ENCODE results near the gene RASSF10. TPM values are rescaled to one million over a fixed set of nuclear protein-coding genes. Genes with fewer than 3 reads are reported as not detected.

Gene RASSF10
- total RNA-seq, 1 experiment from 2014 or later: 2.4 TPM

DNA sequence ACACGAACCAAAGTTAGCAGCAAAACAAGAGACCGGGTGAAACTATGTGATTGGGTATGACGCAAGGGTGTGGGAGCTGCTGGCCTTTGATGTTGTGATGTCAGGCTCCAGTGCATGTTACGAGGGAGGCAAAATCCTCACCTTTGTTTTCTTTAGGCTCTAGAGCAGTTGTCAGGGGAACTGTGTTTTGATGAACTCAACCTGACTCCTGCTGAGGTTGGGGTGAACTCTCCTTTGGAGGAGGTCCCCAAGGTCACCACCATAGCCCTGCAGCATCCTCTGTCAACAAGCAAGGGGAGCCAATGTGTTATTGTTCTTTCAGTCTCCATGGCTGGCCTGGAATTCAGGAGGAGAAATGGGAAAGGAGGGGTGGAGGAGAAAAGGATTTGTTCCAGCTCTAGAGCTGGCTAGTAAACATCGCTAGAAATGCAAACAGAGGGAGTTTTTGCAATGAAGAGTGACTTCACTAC is 33.8 kb downstream of the RASSF10 start:
- Mint-ChIP-seq H3K4me3 (no peak overlapping the region), H3K36me3 (ENCODE audit: insufficient read depth in 1 of 3, low read depth in 3 of 3) (no peaks in the 10 kb centered on the region), H3K9me3 (no peaks in the 10 kb centered on the region), H3K27me3 (ENCODE audit: low read depth) (peaks cover 8% of the 10 kb centered on the region), H3K4me1 (peaks cover 4 to 6% of the 10 kb centered on the region in 2 experiments), H3K27ac (peak overlapping the region in 1 of 3 experiments; percentile 26; a peak in 1 of 7 replicates)
- Histone ChIP-seq H4K20me1 (ENCODE audit: control insufficient read depth, insufficient read depth, insufficient read length) (no peaks in the 10 kb centered on the region), H2BK5ac (ENCODE audit: insufficient read length, low read length) (no peak overlapping the region), H4K91ac (ENCODE audit: insufficient read length, low read depth, low read length) (no peak overlapping the region), H4K8ac (replicated peaks; ENCODE audit: insufficient read length, low read depth, low read length) (no peak overlapping the region), H3K79me2 (ENCODE audit: insufficient read depth, low read length) (no peaks in the 10 kb centered on the region), H2AK5ac (ENCODE audit: insufficient read length, low read length) (no peak overlapping the region), H2AFZ (ENCODE audit: low read length) (no peak overlapping the region), H3T11ph (ENCODE audit: low read length) (no peak overlapping the region), H3K23ac (ENCODE audit: insufficient read length, low read depth, low read length) (no peak overlapping the region), H3K56ac (ENCODE audit: insufficient read length, low read depth, low read length) (no peak overlapping the region), H3K4me2 (ENCODE audit: insufficient read depth, insufficient read length, low read length) (no peak overlapping the region), H4K5ac (ENCODE audit: insufficient read length, low read depth, low read length) (no peak overlapping the region), H2BK120ac (ENCODE audit: low read depth, low read length, poor library complexity, severe bottlenecking) (no peak overlapping the region), H3K18ac (ENCODE audit: insufficient read length, low read depth, low read length) (no peak overlapping the region), H3K27me3 (ENCODE audit: insufficient read depth, low read length) (no peaks in the 10 kb centered on the region), H3K4me1 (ENCODE audit: insufficient read depth, low read length) (no peaks in the 10 kb centered on the region), H3K4ac (ENCODE audit: low read depth, low read length) (no peak overlapping the region), H3K9ac (ENCODE audit: extremely low read depth, insufficient read length, low read length) (no peak overlapping the region), H2BK20ac (ENCODE audit: low read depth, low read length, poor library complexity, severe bottlenecking) (no peak overlapping the region), H3K14ac (ENCODE audit: insufficient read depth, low read length) (no peak overlapping the region), H3K9me3 (ENCODE audit: control insufficient read depth, low read depth, low read length) (no peaks in the 10 kb centered on the region), H3K79me1 (ENCODE audit: insufficient read depth, low read depth, low read length, poor library complexity, severe bottlenecking) (no peaks in the 10 kb centered on the region), H2BK15ac (ENCODE audit: low read depth, low read length) (no peak overlapping the region), H2BK12ac (ENCODE audit: insufficient read length, low read depth, low read length) (no peak overlapping the region), H3K27ac (ENCODE audit: insufficient read length, low read depth, low read length) (no peak overlapping the region), H3K23me2 (ENCODE audit: insufficient read length, low read depth, low read length, poor library complexity, severe bottlenecking) (no peaks in the 10 kb centered on the region)
- DNase-seq: no peak
- TF ChIP-seq, protein P1, sequence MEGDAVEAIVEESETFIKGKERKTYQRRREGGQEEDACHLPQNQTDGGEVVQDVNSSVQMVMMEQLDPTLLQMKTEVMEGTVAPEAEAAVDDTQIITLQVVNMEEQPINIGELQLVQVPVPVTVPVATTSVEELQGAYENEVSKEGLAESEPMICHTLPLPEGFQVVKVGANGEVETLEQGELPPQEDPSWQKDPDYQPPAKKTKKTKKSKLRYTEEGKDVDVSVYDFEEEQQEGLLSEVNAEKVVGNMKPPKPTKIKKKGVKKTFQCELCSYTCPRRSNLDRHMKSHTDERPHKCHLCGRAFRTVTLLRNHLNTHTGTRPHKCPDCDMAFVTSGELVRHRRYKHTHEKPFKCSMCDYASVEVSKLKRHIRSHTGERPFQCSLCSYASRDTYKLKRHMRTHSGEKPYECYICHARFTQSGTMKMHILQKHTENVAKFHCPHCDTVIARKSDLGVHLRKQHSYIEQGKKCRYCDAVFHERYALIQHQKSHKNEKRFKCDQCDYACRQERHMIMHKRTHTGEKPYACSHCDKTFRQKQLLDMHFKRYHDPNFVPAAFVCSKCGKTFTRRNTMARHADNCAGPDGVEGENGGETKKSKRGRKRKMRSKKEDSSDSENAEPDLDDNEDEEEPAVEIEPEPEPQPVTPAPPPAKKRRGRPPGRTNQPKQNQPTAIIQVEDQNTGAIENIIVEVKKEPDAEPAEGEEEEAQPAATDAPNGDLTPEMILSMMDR (conservative IDR thresholded peaks at IDR 0.05): no peak
- no CpG with 5 or more reads among the region's 5 CpGs for WGBS (ENCODE audit: extremely low coverage, insufficient read length, low lambda C conversion rate)

Measured in H9 (cell line).